H1 (cell line): ENCODE measurements around the gene TNRC6C. TPM values are rescaled to one million over a fixed set of nuclear protein-coding genes. Genes with fewer than 3 reads are reported as not detected.

Source experiments
- RAD21 ChIP-seq, 2 experiments: IDR thresholded peaks in 1 of 2; conservative IDR thresholded peaks in 1 of 2; 2 replicates each; pipeline ENCODE4 v1.6.1; 2011; ENCODE audit warnings: low read depth in 2 of 2, low read length in 2 of 2, improper control_type of control experiment in 1 of 2, inconsistent platforms in 1 of 2, mild to moderate bottlenecking in 1 of 2, moderate library complexity in 1 of 2
- SAP30 ChIP-seq: fragments of 300-600 bp; sonication (generic); IDR thresholded peaks from 2 replicates; pipeline ENCODE4 v1.7.1; 2012; ENCODE audit warnings: low read length, moderate library complexity, mild to moderate bottlenecking, inconsistent platforms; ENCODE audit not compliant: insufficient read depth, insufficient replicate concordance
- TEAD4 ChIP-seq: IDR thresholded peaks from 2 replicates; pipeline ENCODE4 v1.6.1; 2012; ENCODE audit warnings: low read depth, low read length, inconsistent platforms, mixed read lengths
- polyA plus RNA-seq, 7 experiments: library from polyadenylated mRNA; depleted of rRNA in 3 of 7; stranded (reverse) in 5 of 7; unstranded in 2 of 7; fragments of >200 nt in 5 of 7; fragments of 200-250 nt in 2 of 7; gene quantifications; 1 replicate in 5 of 7; 2 replicates in 1 of 7; 4 replicates in 1 of 7; pipeline versions ENCODE4 v1.2.1 to v1.2.3, GENCODE V29; 2011 to 2013; ENCODE audit warnings: missing spikeins in 2 of 7, mixed read lengths in 2 of 7
- total RNA-seq: library from RNA; stranded (reverse); fragmentation: NEBNext Ultra II Directional; extraction: Animal tissue kit (Norgen Biotek cat#: 25700); gene quantifications from 2 replicates; pipeline ENCODE4 v1.2.1, GENCODE V29; 2021
- TF ChIP-seq, protein P1 (sequence below): fragments of 300-600 bp; sonication (generic); IDR thresholded peaks from 2 replicates; pipeline ENCODE4 v1.7.1; 2012; ENCODE audit warnings: low read length, moderate library complexity, mild to moderate bottlenecking, inconsistent platforms; ENCODE audit not compliant: insufficient replicate concordance
- TF ChIP-seq, protein P2 (sequence below), 3 experiments: IDR thresholded peaks; 1 replicate in 2 of 3; 2 replicates in 1 of 3; pipeline versions ENCODE4 v1.5.1 to v1.6.1; 2011; ENCODE audit warnings: low read length in 3 of 3, mild to moderate bottlenecking in 3 of 3, inconsistent platforms in 2 of 3, low read depth in 1 of 3, moderate library complexity in 1 of 3; ENCODE audit not compliant: insufficient read depth in 1 of 3; ENCODE audit errors: control extremely low read depth in 1 of 3

TNRC6C gene
- total and polyA plus RNA-seq, 2 of the 8 experiments (the other 6 are each of a cell fraction or from before 2014, with no cell fraction given): 2.8 to 28.9 TPM

DNA sequence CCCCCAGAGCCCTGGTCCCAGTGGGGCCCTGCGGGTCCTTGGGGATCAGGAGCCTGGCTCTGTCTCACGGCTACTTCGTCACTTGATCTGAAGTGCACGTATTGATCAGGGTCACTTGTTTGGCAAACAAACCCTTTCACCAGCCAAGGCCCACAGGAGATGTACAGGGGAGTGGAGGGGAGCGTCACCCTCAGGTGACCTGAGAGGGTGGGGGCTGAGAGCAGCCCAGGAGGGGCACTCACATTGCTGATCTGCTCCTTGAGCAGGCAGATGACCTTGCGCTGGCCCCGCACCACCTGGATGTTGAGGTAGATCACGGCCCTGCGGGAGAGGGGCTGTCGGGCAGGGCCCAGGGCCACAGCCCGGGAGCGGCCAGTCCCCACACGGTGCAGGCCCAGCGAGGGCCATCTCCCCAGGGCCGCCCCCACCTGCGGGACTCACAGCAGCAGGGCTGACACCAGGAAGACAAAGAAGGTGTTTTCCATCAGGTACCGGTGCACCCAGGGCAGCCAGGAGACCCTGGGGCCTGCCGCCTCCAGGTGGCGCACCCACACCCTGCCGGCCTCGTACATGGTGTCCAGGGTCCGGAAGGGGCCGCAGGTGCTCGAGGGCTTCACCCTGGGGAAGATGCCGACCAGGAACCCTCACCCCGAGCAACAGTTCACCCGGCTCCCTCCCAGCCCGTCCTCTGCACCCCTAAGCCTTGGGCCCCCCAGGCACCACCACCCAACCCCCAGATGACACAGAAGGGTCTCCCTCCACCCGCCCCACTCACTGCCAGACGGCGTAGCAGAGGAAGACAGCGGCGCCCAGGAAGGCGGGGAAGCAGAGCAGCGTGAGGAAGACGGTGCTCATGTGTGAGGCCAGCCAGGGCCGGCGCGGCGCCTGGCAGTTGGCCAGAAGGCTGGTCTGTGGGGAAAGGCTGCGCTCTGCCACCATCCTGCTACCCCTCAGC is 158.8 kb downstream of the TNRC6C start (continued):
- TF ChIP-seq, protein P1, sequence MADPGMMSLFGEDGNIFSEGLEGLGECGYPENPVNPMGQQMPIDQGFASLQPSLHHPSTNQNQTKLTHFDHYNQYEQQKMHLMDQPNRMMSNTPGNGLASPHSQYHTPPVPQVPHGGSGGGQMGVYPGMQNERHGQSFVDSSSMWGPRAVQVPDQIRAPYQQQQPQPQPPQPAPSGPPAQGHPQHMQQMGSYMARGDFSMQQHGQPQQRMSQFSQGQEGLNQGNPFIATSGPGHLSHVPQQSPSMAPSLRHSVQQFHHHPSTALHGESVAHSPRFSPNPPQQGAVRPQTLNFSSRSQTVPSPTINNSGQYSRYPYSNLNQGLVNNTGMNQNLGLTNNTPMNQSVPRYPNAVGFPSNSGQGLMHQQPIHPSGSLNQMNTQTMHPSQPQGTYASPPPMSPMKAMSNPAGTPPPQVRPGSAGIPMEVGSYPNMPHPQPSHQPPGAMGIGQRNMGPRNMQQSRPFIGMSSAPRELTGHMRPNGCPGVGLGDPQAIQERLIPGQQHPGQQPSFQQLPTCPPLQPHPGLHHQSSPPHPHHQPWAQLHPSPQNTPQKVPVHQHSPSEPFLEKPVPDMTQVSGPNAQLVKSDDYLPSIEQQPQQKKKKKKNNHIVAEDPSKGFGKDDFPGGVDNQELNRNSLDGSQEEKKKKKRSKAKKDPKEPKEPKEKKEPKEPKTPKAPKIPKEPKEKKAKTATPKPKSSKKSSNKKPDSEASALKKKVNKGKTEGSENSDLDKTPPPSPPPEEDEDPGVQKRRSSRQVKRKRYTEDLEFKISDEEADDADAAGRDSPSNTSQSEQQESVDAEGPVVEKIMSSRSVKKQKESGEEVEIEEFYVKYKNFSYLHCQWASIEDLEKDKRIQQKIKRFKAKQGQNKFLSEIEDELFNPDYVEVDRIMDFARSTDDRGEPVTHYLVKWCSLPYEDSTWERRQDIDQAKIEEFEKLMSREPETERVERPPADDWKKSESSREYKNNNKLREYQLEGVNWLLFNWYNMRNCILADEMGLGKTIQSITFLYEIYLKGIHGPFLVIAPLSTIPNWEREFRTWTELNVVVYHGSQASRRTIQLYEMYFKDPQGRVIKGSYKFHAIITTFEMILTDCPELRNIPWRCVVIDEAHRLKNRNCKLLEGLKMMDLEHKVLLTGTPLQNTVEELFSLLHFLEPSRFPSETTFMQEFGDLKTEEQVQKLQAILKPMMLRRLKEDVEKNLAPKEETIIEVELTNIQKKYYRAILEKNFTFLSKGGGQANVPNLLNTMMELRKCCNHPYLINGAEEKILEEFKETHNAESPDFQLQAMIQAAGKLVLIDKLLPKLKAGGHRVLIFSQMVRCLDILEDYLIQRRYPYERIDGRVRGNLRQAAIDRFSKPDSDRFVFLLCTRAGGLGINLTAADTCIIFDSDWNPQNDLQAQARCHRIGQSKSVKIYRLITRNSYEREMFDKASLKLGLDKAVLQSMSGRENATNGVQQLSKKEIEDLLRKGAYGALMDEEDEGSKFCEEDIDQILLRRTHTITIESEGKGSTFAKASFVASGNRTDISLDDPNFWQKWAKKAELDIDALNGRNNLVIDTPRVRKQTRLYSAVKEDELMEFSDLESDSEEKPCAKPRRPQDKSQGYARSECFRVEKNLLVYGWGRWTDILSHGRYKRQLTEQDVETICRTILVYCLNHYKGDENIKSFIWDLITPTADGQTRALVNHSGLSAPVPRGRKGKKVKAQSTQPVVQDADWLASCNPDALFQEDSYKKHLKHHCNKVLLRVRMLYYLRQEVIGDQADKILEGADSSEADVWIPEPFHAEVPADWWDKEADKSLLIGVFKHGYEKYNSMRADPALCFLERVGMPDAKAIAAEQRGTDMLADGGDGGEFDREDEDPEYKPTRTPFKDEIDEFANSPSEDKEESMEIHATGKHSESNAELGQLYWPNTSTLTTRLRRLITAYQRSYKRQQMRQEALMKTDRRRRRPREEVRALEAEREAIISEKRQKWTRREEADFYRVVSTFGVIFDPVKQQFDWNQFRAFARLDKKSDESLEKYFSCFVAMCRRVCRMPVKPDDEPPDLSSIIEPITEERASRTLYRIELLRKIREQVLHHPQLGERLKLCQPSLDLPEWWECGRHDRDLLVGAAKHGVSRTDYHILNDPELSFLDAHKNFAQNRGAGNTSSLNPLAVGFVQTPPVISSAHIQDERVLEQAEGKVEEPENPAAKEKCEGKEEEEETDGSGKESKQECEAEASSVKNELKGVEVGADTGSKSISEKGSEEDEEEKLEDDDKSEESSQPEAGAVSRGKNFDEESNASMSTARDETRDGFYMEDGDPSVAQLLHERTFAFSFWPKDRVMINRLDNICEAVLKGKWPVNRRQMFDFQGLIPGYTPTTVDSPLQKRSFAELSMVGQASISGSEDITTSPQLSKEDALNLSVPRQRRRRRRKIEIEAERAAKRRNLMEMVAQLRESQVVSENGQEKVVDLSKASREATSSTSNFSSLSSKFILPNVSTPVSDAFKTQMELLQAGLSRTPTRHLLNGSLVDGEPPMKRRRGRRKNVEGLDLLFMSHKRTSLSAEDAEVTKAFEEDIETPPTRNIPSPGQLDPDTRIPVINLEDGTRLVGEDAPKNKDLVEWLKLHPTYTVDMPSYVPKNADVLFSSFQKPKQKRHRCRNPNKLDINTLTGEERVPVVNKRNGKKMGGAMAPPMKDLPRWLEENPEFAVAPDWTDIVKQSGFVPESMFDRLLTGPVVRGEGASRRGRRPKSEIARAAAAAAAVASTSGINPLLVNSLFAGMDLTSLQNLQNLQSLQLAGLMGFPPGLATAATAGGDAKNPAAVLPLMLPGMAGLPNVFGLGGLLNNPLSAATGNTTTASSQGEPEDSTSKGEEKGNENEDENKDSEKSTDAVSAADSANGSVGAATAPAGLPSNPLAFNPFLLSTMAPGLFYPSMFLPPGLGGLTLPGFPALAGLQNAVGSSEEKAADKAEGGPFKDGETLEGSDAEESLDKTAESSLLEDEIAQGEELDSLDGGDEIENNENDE: no peak
- TF ChIP-seq SAP30 (no peak), RAD21 (IDR thresholded peaks at IDR 0.05 in 1 of 2, conservative IDR thresholded peaks at IDR 0.05 in 1 of 2; ENCODE audit: low read depth in 2 of 2, low read length in 2 of 2) (peak; percentile 52 to 70), TEAD4 (no peak)
- TF ChIP-seq, protein P2, sequence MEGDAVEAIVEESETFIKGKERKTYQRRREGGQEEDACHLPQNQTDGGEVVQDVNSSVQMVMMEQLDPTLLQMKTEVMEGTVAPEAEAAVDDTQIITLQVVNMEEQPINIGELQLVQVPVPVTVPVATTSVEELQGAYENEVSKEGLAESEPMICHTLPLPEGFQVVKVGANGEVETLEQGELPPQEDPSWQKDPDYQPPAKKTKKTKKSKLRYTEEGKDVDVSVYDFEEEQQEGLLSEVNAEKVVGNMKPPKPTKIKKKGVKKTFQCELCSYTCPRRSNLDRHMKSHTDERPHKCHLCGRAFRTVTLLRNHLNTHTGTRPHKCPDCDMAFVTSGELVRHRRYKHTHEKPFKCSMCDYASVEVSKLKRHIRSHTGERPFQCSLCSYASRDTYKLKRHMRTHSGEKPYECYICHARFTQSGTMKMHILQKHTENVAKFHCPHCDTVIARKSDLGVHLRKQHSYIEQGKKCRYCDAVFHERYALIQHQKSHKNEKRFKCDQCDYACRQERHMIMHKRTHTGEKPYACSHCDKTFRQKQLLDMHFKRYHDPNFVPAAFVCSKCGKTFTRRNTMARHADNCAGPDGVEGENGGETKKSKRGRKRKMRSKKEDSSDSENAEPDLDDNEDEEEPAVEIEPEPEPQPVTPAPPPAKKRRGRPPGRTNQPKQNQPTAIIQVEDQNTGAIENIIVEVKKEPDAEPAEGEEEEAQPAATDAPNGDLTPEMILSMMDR (IDR thresholded peaks at IDR 0.05; ENCODE audit: control extremely low read depth in 1 of 3, insufficient read depth in 1 of 3, low read depth in 1 of 3, low read length in 3 of 3): peak; percentile 68 to 84 (median 75)
